Panc1 (cell line): Measurements from ENCODE around the gene UBAC2.

Experiments
- CTCF ChIP-seq: fragments of 450-650 bp; IDR thresholded peaks from 2 replicates; pipeline ENCODE4 v1.5.1; 2017; ENCODE audit warnings: mild to moderate bottlenecking
- POLR2AphosphoS5 ChIP-seq: IDR thresholded peaks from 2 replicates; pipeline ENCODE4 v1.6.1; 2012; ENCODE audit warnings: mild to moderate bottlenecking, low read depth, low read length, moderate library complexity
- TCF7L2 ChIP-seq: IDR thresholded peaks from 2 replicates; pipeline ENCODE4 v1.6.1; 2011; ENCODE audit warnings: mild to moderate bottlenecking, low read depth, low read length, inconsistent platforms

DNA sequence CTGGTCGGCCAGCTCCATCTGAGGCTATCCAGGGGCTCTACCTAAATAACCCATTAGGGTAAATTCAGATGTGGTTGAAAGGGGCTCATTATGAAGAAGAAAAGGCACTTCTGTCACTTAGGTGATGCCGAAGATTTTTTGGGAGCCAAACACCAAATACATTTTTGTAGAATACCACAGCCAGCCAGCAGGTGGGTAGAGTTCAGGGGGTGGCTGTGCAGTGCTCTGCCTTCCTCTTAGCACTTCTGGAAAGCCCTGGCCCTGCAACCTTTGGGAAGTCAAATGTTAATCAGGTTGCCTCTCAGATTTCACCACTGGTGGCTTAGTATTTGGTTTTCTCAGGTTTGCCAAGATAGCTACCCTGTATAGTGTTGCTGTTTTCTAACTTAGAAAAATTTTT lies 76.1 kb downstream of the UBAC2 start:
- no peak for TF ChIP-seq CTCF
- TF ChIP-seq POLR2AphosphoS5: no peak
- TF ChIP-seq TCF7L2: no peak
